ENCODE data around the gene RRM1. TPM values are rescaled to one million over a fixed set of nuclear protein-coding genes. Genes with fewer than 3 reads are reported as not detected.
A peak's percentile ranks its signal among the peaks of the same experiment; 100 is the strongest.

Gene RRM1
- total and polyA plus RNA-seq, 2 of the 13 experiments (the other 11 are each of a cell fraction or from before 2014, with no cell fraction given), result 17.3 to 108 TPM

DNA sequence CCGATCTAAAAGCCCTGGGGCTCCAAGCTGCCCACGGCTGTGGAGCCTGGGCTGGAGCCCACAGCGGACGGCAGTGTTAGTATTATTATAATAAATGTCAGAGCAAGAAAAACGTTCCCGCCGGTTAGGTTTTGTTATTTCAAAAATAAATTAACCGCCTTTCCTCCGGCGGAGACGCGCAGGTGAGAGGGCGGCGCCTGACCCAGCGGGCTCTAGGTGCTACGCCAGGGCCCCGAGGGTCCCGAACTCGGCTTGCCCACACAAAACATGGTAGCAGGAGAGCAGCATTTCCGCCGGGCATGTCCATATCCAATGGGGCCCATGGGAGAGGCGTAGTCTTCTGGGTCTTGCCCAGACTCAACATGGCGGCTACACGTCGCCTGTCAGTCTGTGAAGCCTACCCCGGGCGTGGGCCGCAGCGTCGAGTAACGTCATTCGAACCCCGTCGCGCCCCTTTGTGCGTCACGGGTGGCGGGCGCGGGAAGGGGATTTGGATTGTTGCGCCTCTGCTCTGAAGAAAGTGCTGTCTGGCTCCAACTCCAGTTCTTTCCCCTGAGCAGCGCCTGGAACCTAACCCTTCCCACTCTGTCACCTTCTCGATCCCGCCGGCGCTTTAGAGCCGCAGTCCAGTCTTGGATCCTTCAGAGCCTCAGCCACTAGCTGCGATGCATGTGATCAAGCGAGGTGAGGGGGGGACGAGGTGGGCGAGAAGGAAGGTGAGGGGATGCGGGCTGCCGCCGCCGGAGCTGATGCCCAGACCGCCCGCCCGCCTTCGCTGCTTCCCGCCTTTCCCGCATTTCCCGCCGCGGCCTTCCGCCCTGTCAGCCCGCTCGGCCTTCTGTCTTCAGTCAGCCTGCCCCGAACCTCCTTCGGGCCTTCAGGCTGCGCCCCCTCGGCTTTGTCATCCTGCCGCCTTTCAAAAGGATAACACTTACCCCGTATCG lies at the start of gene RRM1 (continued):
- TF ChIP-seq ZNF230 (CRISPR knock-in tag; IDR thresholded peaks at IDR 0.05) (no peak; the same call in 1 of the 2 replicates), ARNT2 (CRISPR knock-in tag; IDR thresholded peaks at IDR 0.05; ENCODE audit: low read depth) (peak; percentile 94), MXD3 (CRISPR knock-in tag; IDR thresholded peaks at IDR 0.05) (peak; percentile 28; the same call in 1 of the 2 replicates), KLF15 (CRISPR knock-in tag; IDR thresholded peaks at IDR 0.05; ENCODE audit: borderline replicate concordance) (no peak), DNMT3B (CRISPR knock-in tag; conservative IDR thresholded peaks at IDR 0.05) (0 out of 2 replicates have a peak, but pooled peaks have one; percentile 54), ZBTB10 (CRISPR knock-in tag; IDR thresholded peaks at IDR 0.05; ENCODE audit: borderline replicate concordance) (no peak), AKAP8 (CRISPR knock-in tag; IDR thresholded peaks at IDR 0.05) (no peak), ZNF724P (CRISPR knock-in tag; IDR thresholded peaks at IDR 0.05; ENCODE audit: borderline replicate concordance) (peak; percentile 94)
- TF ChIP-seq, protein P1, sequence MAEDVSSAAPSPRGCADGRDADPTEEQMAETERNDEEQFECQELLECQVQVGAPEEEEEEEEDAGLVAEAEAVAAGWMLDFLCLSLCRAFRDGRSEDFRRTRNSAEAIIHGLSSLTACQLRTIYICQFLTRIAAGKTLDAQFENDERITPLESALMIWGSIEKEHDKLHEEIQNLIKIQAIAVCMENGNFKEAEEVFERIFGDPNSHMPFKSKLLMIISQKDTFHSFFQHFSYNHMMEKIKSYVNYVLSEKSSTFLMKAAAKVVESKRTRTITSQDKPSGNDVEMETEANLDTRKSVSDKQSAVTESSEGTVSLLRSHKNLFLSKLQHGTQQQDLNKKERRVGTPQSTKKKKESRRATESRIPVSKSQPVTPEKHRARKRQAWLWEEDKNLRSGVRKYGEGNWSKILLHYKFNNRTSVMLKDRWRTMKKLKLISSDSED (CRISPR knock-in tag; IDR thresholded peaks at IDR 0.05), result no peak
- TF ChIP-seq, protein P2, sequence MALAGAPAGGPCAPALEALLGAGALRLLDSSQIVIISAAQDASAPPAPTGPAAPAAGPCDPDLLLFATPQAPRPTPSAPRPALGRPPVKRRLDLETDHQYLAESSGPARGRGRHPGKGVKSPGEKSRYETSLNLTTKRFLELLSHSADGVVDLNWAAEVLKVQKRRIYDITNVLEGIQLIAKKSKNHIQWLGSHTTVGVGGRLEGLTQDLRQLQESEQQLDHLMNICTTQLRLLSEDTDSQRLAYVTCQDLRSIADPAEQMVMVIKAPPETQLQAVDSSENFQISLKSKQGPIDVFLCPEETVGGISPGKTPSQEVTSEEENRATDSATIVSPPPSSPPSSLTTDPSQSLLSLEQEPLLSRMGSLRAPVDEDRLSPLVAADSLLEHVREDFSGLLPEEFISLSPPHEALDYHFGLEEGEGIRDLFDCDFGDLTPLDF (CRISPR knock-in tag; IDR thresholded peaks at IDR 0.05), result peak; percentile 100
- TF ChIP-seq, protein P3, sequence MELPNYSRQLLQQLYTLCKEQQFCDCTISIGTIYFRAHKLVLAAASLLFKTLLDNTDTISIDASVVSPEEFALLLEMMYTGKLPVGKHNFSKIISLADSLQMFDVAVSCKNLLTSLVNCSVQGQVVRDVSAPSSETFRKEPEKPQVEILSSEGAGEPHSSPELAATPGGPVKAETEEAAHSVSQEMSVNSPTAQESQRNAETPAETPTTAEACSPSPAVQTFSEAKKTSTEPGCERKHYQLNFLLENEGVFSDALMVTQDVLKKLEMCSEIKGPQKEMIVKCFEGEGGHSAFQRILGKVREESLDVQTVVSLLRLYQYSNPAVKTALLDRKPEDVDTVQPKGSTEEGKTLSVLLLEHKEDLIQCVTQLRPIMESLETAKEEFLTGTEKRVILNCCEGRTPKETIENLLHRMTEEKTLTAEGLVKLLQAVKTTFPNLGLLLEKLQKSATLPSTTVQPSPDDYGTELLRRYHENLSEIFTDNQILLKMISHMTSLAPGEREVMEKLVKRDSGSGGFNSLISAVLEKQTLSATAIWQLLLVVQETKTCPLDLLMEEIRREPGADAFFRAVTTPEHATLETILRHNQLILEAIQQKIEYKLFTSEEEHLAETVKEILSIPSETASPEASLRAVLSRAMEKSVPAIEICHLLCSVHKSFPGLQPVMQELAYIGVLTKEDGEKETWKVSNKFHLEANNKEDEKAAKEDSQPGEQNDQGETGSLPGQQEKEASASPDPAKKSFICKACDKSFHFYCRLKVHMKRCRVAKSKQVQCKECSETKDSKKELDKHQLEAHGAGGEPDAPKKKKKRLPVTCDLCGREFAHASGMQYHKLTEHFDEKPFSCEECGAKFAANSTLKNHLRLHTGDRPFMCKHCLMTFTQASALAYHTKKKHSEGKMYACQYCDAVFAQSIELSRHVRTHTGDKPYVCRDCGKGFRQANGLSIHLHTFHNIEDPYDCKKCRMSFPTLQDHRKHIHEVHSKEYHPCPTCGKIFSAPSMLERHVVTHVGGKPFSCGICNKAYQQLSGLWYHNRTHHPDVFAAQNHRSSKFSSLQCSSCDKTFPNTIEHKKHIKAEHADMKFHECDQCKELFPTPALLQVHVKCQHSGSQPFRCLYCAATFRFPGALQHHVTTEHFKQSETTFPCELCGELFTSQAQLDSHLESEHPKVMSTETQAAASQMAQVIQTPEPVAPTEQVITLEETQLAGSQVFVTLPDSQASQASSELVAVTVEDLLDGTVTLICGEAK (IDR thresholded peaks at IDR 0.05), result no peak
- TF ChIP-seq, protein P3 (CRISPR knock-in tag; IDR thresholded peaks at IDR 0.05), result peak; percentile 65; the same call in 1 of the 2 replicates

Data from HepG2 (cell line).